Peyer's patch (tissue), 4 donors: ENCODE measurements around the gene UNCX.

Source experiments
- POLR2A ChIP-seq, 2 donors: fragments of 450-650 bp; IDR thresholded peaks; one replicate each; pipeline ENCODE4 v1.5.1; 2017; ENCODE audit warnings: antibody characterized with exemption in 2 of 2, mild to moderate bottlenecking in 2 of 2, moderate library complexity in 2 of 2
- TF ChIP-seq, protein P1 (sequence below), 6 experiments: fragments of 450-650 bp in 4 of 6; fragments of 200-600 bp in 2 of 6; sonication (generic) in 1 of 6; IDR thresholded peaks; one replicate each; pipeline ENCODE4 v1.5.1; 2017 to 2019; ENCODE audit warnings: antibody characterized with exemption in 6 of 6, mild to moderate bottlenecking in 3 of 6, moderate library complexity in 1 of 6

DNA sequence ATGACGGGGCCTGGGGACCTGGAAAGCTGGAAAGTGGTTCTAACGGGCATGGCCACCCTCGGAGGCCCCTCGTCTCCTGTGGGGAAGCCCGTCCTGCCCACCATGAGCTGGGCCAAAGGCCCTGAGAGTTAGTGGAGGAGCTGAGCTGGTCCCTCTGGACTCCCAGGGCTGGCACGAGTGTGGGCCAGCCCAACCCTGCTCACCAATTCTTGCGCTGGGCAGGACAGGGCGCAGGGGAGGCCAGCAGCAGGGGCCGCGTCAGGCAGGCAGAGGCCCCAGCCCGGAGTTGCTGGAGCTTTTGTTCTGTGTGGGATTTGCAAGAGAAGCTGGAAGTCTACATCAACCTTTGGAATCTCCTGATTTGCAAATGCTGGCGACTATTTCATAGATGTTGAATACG, 29.8 kb downstream of the UNCX start:
- TF ChIP-seq, protein P1, sequence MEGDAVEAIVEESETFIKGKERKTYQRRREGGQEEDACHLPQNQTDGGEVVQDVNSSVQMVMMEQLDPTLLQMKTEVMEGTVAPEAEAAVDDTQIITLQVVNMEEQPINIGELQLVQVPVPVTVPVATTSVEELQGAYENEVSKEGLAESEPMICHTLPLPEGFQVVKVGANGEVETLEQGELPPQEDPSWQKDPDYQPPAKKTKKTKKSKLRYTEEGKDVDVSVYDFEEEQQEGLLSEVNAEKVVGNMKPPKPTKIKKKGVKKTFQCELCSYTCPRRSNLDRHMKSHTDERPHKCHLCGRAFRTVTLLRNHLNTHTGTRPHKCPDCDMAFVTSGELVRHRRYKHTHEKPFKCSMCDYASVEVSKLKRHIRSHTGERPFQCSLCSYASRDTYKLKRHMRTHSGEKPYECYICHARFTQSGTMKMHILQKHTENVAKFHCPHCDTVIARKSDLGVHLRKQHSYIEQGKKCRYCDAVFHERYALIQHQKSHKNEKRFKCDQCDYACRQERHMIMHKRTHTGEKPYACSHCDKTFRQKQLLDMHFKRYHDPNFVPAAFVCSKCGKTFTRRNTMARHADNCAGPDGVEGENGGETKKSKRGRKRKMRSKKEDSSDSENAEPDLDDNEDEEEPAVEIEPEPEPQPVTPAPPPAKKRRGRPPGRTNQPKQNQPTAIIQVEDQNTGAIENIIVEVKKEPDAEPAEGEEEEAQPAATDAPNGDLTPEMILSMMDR (IDR thresholded peaks at IDR 0.05): no peak
- no peak for TF ChIP-seq POLR2A (IDR thresholded peaks at IDR 0.05)
